Left colon (tissue), 2 donors: Measurements from ENCODE around the gene SHOX. TPM values are rescaled to one million over a fixed set of nuclear protein-coding genes. Genes with fewer than 3 reads are reported as not detected.
"Not testable (repeated sequence)": the region's sequence is repeated elsewhere in the genome, so short reads cannot be mapped to it uniquely, and the experiment has no call there.

Experiments
- ATAC-seq: fragments of 200-7000 bp; cut with Tn5 transposase; one replicate; pipeline ENCODE4 v1.9.1; 2020; ENCODE audit warnings: mild to moderate bottlenecking, moderate library complexity
- DNase-seq, 2 donors: peaks; one replicate each; pipeline ENCODE4 v3.0.0-alpha.2; 2020
- intact Hi-C, 2 donors: fragments of 100-400 bp; cut with DNase I in 1 of 2; cut with micrococcal nuclease in 1 of 2; formaldehyde crosslinking; loops; one replicate each; pipeline versions ENCODE4 v1.11.2 to v1.14.0; 2022; cut with DNase I, micrococcal nuclease
- total RNA-seq, 2 donors: library from RNA; stranded (reverse); fragmentation: NEBNext Ultra II Directional; extraction: Animal tissue kit (Norgen Biotek cat#: 25700); gene quantifications; one replicate each; pipeline ENCODE4 v1.2.1, GENCODE V29; 2021
- donor health status: DM: no; HTN: no; CAD: no.
- donor health status: DM: yes; HTN: yes; CAD: no.

Gene SHOX
- total RNA-seq, 2 donors from 2014 or later, result 0.06 to 0.36 TPM

DNA sequence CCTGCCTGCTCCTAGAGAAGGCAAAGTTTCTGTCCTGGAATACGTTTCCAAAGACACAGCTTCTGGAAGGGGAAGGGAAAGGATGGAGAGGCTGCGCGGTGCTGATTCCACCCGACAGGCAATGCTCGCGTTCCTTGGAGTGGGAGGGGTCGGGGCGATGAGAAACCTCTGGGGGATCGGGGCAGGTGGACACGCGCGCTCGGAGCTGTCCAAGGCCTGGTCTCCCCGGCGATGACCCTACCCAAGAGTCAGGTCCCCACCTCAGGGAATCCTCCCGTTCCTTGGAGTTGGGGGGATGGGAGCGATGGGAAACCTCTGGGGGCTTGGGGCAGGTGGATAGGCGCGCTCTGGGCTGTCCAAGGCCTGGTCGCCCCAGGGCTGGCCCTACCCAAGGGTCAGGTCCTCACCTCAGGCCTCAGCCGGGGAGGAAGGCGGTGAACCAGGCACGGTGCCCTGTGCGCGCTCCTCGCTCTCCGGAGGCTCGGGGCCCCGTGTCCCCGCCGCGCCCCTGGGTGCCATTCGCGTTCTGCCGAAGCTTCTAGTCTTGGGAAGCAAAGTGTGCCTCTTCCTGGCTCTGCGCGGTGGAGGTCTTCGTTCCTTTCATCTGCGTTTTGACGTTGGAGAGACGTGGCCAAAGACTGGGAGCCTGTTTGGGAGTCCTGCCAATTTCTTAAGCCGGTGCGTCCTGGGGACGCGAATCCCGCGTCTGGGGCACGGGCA, 10.6 kb upstream of the SHOX start:
- intact Hi-C loops, result no loop called here

DNA sequence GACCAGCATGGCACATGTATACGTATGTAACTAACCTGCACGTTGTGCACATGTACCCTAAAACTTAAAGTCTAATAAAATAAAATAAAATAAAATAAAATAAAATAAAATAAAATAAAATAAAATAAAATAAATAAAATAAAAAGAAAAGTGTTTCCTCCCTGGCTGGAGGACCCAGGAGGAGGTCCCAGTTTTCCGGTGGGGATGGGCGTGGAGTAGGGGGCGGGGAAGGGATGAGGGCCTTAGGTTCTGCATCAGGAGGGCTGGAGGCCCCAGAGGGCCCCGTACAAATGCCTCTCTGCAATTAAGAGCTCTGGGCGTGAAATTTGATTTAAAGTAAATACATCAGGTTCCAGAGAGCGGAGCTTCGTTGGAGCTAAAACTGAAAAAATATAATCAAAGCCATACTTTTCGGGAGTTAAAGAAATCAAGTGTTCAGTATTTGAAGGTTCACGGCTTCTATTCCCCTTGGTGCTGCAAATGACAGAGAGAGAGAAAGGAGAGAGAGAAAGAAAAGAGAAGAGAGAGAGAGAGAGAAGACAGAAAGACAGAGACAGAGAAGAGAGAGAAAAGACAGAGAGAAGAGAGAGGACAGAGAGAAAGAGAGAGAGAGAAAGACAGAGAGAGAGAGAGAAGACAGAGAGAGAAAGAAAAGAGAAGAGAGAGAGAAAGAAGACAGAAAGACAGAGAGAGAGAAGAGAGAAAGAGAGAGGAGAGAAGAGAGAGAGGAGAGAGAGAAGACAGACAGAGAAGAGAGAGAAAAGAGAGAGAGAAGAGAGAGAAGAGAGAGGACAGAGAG, 8.7 kb upstream of the SHOX start:
- intact Hi-C loops, result no loop called here
- DNase-seq, result no peak
- no peak for ATAC-seq

More for the DNA sequence above, 10.6 kb upstream of the SHOX start:
- ATAC-seq, result no peak
- no peak for DNase-seq

DNA sequence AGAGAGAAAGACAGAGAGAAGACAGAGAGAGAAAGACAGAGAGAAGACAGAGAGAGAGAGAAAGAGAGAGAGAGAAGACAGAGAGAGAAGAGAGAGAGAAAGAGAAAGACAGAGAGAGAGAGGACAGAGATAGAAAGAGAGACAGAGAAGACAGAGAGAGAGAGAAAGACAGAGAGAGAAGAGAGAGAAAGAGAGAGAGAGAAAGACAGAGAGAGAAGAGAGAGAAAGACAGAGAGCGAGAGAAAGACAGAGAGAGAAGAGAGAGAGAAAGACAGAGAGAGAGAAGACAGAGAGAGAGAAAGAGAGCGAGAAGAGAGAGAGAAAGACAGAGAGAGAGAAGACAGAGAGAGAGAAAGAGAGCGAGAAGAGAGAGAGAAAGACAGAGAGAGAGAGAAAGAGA, 7.8 kb upstream of the SHOX start:
- DNase-seq, ATAC-seq, intact Hi-C loops: not testable (repeated sequence)

GRCh38 chrX:623268-623598, 7.4 kb upstream of the SHOX start:
- no peak for DNase-seq
- intact Hi-C loops, result no loop called here
- ATAC-seq, result no peak

DNA sequence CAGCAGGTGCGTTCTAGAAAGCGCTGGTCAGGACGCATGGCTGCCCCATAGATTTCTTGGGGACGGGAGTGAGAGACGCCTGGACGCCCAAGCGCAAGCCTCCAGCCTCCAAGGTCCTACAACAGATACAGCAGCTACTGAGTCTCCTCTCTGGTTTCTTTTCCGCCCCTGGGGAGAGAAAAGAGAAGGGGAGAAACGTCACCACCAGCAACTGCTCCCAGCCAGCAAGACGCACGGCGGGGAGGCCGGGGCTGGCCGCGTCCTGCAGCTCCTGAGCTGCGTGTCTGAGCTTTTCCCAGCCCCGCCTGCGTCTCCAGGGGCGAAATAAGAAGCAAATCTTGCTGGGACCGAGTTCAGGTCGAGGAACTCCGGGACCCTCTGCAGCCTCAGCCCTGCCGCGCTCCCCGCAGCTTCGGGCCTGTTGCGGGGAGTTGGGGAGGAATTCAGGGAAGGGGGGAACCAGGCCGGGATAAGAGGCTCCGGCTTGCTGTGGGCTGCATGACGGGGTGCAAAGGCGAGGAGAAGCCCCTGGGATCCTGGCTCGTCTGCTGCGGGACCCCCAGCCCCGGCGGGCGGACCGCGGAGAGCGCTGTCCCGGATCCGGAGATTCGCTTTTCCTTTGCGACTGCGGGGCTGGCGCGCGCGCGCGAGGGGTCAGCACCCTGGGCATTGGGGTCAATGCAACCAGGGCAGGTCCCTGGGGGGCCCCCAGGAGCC, 6.8 kb upstream of the SHOX start:
- ATAC-seq (no peak), DNase-seq (no peak)
- intact Hi-C loops, result no loop called here

GRCh38 chrX:625137-625691, 5.4 kb upstream of the SHOX start:
- DNase-seq, result no peak
- ATAC-seq, result no peak
- intact Hi-C loops, result no loop called here

- ATAC-seq, intact Hi-C loops, DNase-seq: not testable (repeated sequence)
These were observed 4.5 kb upstream of the SHOX start for GRCh38 chrX:626047-626446.

DNA sequence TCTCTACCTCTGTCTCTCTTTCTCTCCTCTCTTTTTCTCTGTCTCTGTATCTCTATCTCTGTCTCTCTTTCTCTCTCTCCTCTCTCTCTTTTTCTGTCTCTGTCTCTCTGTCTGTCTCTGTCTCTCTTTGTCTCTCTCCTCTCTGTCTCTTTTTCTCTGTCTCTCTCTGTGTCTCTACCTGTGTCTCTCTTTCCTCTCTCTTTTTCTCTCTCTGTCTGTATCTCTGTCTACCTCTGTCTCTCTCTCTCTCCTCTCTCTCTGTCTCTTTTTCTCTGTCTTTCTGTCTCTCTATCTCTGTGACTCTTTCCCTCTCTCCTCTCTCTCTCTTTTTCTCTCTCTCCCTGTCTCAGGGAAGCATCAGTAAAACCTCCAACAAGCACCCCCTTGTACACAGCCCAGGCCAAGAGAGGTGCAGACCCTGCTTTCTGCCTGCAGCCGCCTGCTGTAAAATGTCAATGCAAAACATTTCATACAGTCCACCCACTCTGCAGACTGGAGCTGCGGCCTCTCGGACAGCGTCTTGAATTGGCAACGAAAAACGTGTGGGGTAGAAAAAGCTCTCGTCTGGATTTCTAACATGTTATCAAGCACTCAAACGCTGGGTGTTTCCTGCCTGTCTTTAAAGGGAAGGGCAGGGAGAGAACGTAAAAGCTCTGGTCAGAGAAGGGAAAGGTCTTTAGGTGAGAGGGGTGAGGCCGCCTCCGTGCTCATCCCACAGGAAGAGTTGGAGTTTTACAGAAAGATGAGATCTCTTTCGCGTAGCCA, 3.7 kb upstream of the SHOX start:
- ATAC-seq, result no peak
- no peak for DNase-seq
- intact Hi-C loops, result no loop called here

- DNase-seq (no peak), ATAC-seq (no peak)
- intact Hi-C loops, result no loop called here
These were observed 3.0 kb upstream of the SHOX start for GRCh38 chrX:627510-627981.

GRCh38 chrX:627995-628394, 2.6 kb upstream of the SHOX start:
- ATAC-seq (no peak), DNase-seq (no peak)
- intact Hi-C loops, result no loop called here

DNA sequence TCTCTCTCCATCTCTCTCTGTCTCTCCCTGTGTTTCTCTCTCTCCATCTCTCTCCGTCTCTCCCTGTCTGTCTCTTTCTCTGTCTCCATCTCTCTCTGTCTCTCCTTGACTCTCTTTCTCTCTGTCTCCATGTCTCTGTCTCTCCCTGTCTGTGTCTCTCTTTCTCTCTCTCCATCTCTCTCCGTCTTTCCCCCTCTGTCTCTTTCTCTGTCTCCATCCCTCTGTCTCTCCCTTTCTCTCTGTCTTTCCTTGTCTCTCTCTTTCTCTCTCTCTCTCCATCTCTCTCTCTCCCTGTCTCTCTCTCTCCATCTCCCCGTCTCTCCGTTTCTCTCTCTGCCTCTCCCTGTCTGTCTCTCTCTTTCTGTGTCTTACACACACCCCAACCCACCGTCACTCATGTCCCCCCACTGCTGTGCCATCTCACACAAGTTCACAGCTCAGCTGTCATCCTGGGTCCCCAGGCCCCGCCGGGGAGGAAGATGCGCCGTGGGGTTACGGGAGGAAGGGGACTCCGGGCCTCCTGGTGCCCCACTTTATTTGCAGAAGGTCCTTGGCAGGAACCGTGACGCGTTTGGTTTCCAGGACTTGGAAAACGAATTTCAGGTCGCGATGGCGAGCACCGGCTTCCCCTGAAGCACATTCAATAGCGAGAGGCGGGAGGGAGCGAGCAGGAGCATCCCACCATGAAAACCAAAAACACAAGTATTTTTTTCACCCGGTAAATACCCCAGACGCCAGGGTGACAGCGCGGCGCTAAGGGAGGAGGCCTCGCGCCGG, 1.2 kb upstream of the SHOX start:
- intact Hi-C loops, result no loop called here
- DNase-seq (no peak), ATAC-seq (no peak)

GRCh38 chrX:630007-630611, 482 bp upstream of the SHOX start:
- intact Hi-C loops, result no loop called here
- ATAC-seq (no peak), DNase-seq (no peak)

DNA sequence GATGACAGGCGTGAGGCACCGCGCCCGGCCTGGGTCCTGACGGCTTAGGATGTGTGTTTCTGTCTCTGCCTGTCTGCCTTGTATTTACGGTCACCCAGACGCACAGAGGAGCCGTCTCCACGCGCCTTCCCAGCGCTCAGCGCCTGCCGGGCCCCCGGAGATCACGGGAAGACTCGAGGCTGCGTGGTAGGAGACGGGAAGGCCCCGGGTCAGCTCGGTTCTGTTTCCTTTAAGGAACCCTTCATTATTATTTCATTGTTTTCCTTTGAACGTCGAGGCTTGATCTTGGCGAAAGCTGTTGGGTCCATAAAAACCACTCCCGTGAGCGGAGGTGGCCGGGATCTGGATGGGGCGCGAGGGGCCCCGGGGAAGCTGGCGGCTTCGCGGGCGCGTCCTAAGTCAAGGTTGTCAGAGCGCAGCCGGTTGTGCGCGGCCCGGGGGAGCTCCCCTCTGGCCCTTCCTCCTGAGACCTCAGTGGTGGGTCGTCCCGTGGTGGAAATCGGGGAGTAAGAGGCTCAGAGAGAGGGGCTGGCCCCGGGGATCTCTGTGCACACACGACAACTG, 1.3 kb downstream of the SHOX start:
- ATAC-seq (no peak), DNase-seq (no peak)
- intact Hi-C loops, result no loop called here

DNA sequence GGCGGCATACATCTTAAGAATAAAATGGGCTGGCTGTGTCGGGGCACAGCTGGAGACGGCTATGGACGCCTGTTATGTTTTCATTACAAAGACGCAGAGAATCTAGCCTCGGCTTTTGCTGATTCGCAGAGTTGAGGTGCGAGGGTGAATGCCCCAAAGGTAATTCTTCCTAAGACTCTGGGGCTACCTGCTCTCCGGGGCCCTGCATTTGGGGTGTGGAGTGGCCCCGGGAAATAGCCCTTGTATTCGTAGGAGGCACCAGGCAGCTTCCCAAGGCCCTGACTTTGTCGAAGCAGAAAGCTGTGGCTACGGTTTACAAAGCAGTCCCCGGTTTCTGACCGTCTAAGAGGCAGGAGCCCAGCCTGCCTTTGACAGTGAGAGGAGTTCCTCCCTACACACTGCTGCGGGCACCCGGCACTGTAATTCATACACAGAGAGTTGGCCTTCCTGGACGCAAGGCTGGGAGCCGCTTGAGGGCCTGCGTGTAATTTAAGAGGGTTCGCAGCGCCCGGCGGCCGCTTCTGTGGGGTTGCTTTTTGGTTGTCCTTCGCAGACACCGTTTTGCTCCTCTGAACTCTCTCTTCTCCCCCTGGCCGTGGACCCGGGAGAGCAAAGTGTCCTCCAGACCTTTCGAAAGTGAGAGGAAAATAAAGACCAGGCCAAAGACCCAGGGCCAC, 1.9 kb downstream of the SHOX start:
- ATAC-seq (no peak), DNase-seq (no peak)
- intact Hi-C loops, result no loop called here

- no peak for ATAC-seq
- DNase-seq, result no peak
- intact Hi-C loops, result no loop called here
These were observed 2.7 kb downstream of the SHOX start for GRCh38 chrX:633043-633984.
